ENCODE data around the gene PSD2.

Gene PSD2

GRCh38 chr5:139839918-139840317, 44.3 kb downstream of the PSD2 start:
- no peak overlapping the region for H3K4me3 ChIP-seq (ENCODE audit: low read length in 2 of 2)
- no peak overlapping the region for H3K9ac ChIP-seq (ENCODE audit: low read length in 2 of 2)
- H3K4me1 ChIP-seq (ENCODE audit: control insufficient read depth, insufficient read depth, low read length) = no peaks in the 10 kb centered on the region
- H3K27me3 ChIP-seq (ENCODE audit: control insufficient read depth in 1 of 2, insufficient read depth in 2 of 2, low read length in 2 of 2) = peaks cover 16 to 24% of the 10 kb centered on the region in 2 donors
- no peaks in the 10 kb centered on the region for H3K9me3 ChIP-seq (ENCODE audit: control insufficient read depth in 2 of 2, low read length in 2 of 2)
- H3K36me3 ChIP-seq (ENCODE audit: control insufficient read depth in 2 of 2, insufficient read depth in 2 of 2, low read length in 2 of 2) = no peaks in the 10 kb centered on the region
- H3K27ac ChIP-seq (ENCODE audit: low read length) = no peak overlapping the region

- no peak overlapping the region for H3K4me3 ChIP-seq (ENCODE audit: low read length in 2 of 2)
- H3K4me1 ChIP-seq (ENCODE audit: control insufficient read depth, insufficient read depth, low read length) = no peaks in the 10 kb centered on the region
- H3K9ac ChIP-seq (ENCODE audit: low read length in 2 of 2) = no peak overlapping the region
- H3K9me3 ChIP-seq (ENCODE audit: control insufficient read depth in 2 of 2, low read length in 2 of 2) = no peaks in the 10 kb centered on the region
- H3K36me3 ChIP-seq (ENCODE audit: control insufficient read depth in 2 of 2, insufficient read depth in 2 of 2, low read length in 2 of 2) = no peaks in the 10 kb centered on the region
- peaks cover 5 to 17% of the 10 kb centered on the region in 2 donors for H3K27me3 ChIP-seq (ENCODE audit: control insufficient read depth in 1 of 2, insufficient read depth in 2 of 2, low read length in 2 of 2)
- H3K27ac ChIP-seq (ENCODE audit: low read length) = no peak overlapping the region
Measured at GRCh38 chr5:139841549-139841948, 45.9 kb downstream of the PSD2 start.

- H3K9me3 ChIP-seq (ENCODE audit: control insufficient read depth in 2 of 2, low read length in 2 of 2) = no peaks in the 10 kb centered on the region
- no peak overlapping the region for H3K9ac ChIP-seq (ENCODE audit: low read length in 2 of 2)
- no peak overlapping the region for H3K4me3 ChIP-seq (ENCODE audit: low read length in 2 of 2)
- H3K4me1 ChIP-seq (ENCODE audit: control insufficient read depth, insufficient read depth, low read length) = no peaks in the 10 kb centered on the region
- H3K36me3 ChIP-seq (ENCODE audit: control insufficient read depth in 2 of 2, insufficient read depth in 2 of 2, low read length in 2 of 2) = no peaks in the 10 kb centered on the region
- H3K27ac ChIP-seq (ENCODE audit: low read length) = no peak overlapping the region
- H3K27me3 ChIP-seq (ENCODE audit: control insufficient read depth in 1 of 2, insufficient read depth in 2 of 2, low read length in 2 of 2) = peaks cover 5 to 14% of the 10 kb centered on the region in 2 donors
Measured at GRCh38 chr5:139842321-139842720, 46.7 kb downstream of the PSD2 start.

GRCh38 chr5:139843991-139844390, 48.4 kb downstream of the PSD2 start:
- Histone ChIP-seq H3K4me1 (ENCODE audit: control insufficient read depth, insufficient read depth, low read length) (no peaks in the 10 kb centered on the region), H3K27me3 (ENCODE audit: control insufficient read depth in 1 of 2, insufficient read depth in 2 of 2, low read length in 2 of 2) (peaks cover 5 to 14% of the 10 kb centered on the region in 2 donors), H3K4me3 (ENCODE audit: low read length in 2 of 2) (no peak overlapping the region), H3K36me3 (ENCODE audit: control insufficient read depth in 2 of 2, insufficient read depth in 2 of 2, low read length in 2 of 2) (no peaks in the 10 kb centered on the region), H3K9me3 (ENCODE audit: control insufficient read depth in 2 of 2, low read length in 2 of 2) (no peaks in the 10 kb centered on the region), H3K27ac (ENCODE audit: low read length) (no peak overlapping the region), H3K9ac (ENCODE audit: low read length in 2 of 2) (no peak overlapping the region)

DNA sequence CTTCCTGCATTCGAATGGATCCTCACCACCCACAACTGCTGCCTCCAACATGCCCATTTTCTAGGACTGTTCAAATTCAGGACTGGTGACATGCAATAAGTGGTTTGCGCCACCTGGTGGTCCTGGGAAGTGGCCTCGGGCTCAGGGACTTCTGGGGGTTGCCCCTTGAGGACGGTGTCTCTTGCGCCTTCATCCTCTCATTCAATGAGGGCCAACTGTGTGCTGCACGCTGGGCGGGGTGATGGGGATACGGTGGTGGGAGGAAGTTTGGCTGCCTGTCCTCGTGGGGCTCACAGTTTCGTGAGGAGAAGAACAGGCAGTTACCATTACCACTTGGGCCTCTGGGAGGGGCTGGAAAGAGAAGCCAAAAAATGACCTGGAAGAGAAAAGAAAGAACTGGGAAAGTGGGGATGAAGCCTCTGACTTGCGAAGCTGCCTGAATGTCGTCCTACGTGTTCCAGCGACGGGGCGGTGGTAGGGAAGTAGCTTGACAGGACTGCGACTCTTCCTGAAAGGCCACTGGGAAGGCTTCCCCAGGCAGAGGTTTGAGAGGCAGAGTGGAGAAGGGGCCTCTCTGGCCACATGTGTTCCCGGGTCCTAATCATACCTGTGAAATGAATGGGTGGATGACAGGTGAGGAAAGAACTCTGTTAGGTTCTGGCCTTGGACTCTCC, 49.0 kb downstream of the PSD2 start:
- Histone ChIP-seq H3K36me3 (ENCODE audit: control insufficient read depth in 2 of 2, insufficient read depth in 2 of 2, low read length in 2 of 2) (no peaks in the 10 kb centered on the region), H3K27ac (ENCODE audit: low read length) (no peak overlapping the region), H3K9me3 (ENCODE audit: control insufficient read depth in 2 of 2, low read length in 2 of 2) (no peaks in the 10 kb centered on the region), H3K4me3 (ENCODE audit: low read length in 2 of 2) (no peak overlapping the region), H3K4me1 (ENCODE audit: control insufficient read depth, insufficient read depth, low read length) (no peaks in the 10 kb centered on the region), H3K27me3 (ENCODE audit: control insufficient read depth in 1 of 2, insufficient read depth in 2 of 2, low read length in 2 of 2) (peaks cover 5 to 14% of the 10 kb centered on the region in 2 donors), H3K9ac (ENCODE audit: low read length in 2 of 2) (no peak overlapping the region)

DNA sequence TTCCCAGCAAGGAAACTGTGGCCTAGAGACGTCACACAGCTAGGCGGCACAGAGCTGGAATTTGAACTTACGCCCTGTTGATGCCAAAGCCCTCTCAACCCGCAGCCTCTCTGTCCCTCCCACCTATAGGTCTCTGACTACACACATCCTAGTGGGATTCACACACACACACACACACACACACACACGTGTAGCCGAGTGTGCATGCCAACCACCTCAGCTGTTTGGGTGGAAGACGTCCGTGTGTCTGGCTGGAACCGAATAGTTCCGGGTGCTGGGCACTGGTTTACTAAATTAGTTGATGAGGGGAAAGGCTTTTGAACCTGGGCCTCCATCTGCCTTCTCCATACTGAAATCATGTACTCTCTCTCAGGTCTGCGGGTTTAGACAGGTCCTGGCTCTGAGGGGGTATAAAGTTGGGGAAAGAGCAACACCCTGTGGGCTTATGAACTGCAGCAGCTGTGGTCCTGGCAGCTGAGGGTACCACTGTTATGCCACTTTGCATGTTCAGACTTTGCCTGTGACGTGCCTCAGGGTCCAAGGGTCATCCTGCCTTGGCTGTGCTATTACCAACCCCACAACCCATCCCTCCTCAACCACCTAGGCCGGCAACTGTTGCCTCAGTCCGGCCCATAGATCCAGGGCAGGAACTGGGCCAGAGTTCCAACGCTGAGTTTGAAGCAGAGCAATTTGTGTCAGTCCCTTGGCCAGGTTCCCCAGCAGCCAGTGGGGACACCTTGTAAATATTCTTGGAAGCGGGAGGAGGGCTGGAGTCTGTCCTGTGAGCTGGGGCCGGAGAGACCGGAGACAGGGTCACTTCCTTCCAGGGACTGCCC, 50.5 kb downstream of the PSD2 start:
- Histone ChIP-seq H3K4me1 (ENCODE audit: control insufficient read depth, insufficient read depth, low read length) (no peaks in the 10 kb centered on the region), H3K36me3 (ENCODE audit: control insufficient read depth in 2 of 2, insufficient read depth in 2 of 2, low read length in 2 of 2) (no peaks in the 10 kb centered on the region), H3K9me3 (ENCODE audit: control insufficient read depth in 2 of 2, low read length in 2 of 2) (no peaks in the 10 kb centered on the region), H3K27ac (ENCODE audit: low read length) (no peak overlapping the region), H3K4me3 (ENCODE audit: low read length in 2 of 2) (no peak overlapping the region), H3K9ac (ENCODE audit: low read length in 2 of 2) (no peak overlapping the region), H3K27me3 (ENCODE audit: control insufficient read depth in 1 of 2, insufficient read depth in 2 of 2, low read length in 2 of 2) (peaks cover 5 to 14% of the 10 kb centered on the region in 2 donors)

DNA sequence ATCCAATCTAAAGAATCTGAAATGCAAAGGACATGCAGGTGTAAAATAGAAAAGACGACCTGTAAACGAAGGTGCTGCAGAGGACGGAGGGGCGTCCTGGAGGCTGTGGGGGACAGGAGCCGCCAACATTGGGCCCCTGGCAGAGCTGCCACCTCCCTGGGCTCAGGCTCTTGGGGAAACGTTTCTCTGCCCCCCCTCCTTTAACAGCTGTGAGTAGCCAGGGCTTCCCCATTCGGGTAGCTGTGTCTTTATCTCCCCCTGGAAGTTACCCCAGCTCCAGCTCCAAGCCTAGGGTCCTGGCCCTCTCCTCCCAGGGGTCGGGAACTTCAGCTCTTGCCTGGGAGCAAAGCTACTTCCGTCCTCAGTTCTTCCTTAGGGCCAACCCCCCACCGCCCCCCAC, 51.5 kb downstream of the PSD2 start:
- no peak overlapping the region for H3K4me3 ChIP-seq (ENCODE audit: low read length in 2 of 2)
- no peak overlapping the region for H3K27ac ChIP-seq (ENCODE audit: low read length)
- peaks cover 0 to 3% of the 10 kb centered on the region in 2 donors for H3K36me3 ChIP-seq (ENCODE audit: control insufficient read depth in 2 of 2, insufficient read depth in 2 of 2, low read length in 2 of 2)
- H3K27me3 ChIP-seq (ENCODE audit: control insufficient read depth in 1 of 2, insufficient read depth in 2 of 2, low read length in 2 of 2) = peaks cover 5 to 14% of the 10 kb centered on the region in 2 donors
- no peak overlapping the region for H3K9ac ChIP-seq (ENCODE audit: low read length in 2 of 2)
- no peaks in the 10 kb centered on the region for H3K4me1 ChIP-seq (ENCODE audit: control insufficient read depth, insufficient read depth, low read length)
- no peaks in the 10 kb centered on the region for H3K9me3 ChIP-seq (ENCODE audit: control insufficient read depth in 2 of 2, low read length in 2 of 2)

DNA sequence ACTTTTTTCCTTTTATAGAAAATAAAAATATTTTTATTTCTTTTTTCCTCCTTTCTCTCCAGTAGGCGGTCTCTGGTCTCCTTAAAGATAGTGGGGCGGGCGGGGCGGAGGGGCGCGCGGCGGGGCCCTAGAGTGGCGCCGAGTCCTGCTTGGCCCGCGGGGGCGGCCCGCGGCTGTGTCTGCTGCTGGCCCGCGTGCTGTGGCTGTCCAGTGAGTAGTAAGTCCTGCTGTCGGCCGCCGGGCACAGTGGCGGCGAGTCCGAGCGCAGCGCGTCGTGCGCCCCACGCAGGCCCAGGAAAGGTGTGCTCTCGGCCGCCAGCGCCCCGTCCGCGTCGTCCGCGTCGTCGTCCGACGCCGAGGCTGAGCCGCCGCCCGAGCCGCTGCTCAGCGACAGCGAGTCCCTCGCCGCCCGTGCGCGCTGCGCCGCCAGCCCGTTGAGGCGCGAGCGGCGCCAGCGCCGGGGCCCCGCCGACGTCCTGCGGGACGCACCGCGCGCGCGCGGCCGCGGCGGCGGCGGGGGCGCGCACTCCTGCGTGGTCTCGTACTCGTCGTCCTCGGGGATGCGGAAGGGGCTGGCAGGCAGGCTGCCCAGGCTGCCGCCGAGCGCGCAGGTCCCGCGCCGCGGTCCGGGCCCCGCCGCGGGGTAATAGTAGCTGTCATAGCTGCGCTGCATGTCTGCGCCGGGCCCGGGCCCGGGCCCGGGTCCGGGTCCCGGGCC, 52.3 kb downstream of the PSD2 start:
- peak overlapping the region; percentile 46 to 72 for H3K4me3 ChIP-seq (ENCODE audit: low read length in 2 of 2)
- H3K9ac ChIP-seq (ENCODE audit: low read length in 2 of 2) = peak overlapping the region; percentile 51 to 70
- no peaks in the 10 kb centered on the region for H3K4me1 ChIP-seq (ENCODE audit: control insufficient read depth, insufficient read depth, low read length)
- no peak overlapping the region for H3K27ac ChIP-seq (ENCODE audit: low read length)
- H3K36me3 ChIP-seq (ENCODE audit: control insufficient read depth in 2 of 2, insufficient read depth in 2 of 2, low read length in 2 of 2) = peaks cover 0 to 5% of the 10 kb centered on the region in 2 donors
- H3K9me3 ChIP-seq (ENCODE audit: control insufficient read depth in 2 of 2, low read length in 2 of 2) = no peaks in the 10 kb centered on the region
- peaks cover 5 to 9% of the 10 kb centered on the region in 2 donors for H3K27me3 ChIP-seq (ENCODE audit: control insufficient read depth in 1 of 2, insufficient read depth in 2 of 2, low read length in 2 of 2)

- peak overlapping the region; percentile 51 to 70 for H3K9ac ChIP-seq (ENCODE audit: low read length in 2 of 2)
- no peak overlapping the region for H3K27ac ChIP-seq (ENCODE audit: low read length)
- H3K27me3 ChIP-seq (ENCODE audit: control insufficient read depth in 1 of 2, insufficient read depth in 2 of 2, low read length in 2 of 2) = peaks cover under 1 to 4% of the 10 kb centered on the region in 2 donors
- H3K9me3 ChIP-seq (ENCODE audit: control insufficient read depth in 2 of 2, low read length in 2 of 2) = no peaks in the 10 kb centered on the region
- peak overlapping the region; percentile 46 to 72 for H3K4me3 ChIP-seq (ENCODE audit: low read length in 2 of 2)
- H3K36me3 ChIP-seq (ENCODE audit: control insufficient read depth in 2 of 2, insufficient read depth in 2 of 2, low read length in 2 of 2) = peaks cover 0 to 5% of the 10 kb centered on the region in 2 donors
- no peaks in the 10 kb centered on the region for H3K4me1 ChIP-seq (ENCODE audit: control insufficient read depth, insufficient read depth, low read length)
Measured at GRCh38 chr5:139848508-139849100, 53.0 kb downstream of the PSD2 start.

- peak overlapping the region; percentile 6 for H3K27ac ChIP-seq (ENCODE audit: low read length)
- H3K4me3 ChIP-seq (ENCODE audit: low read length in 2 of 2) = no peak overlapping the region
- H3K27me3 ChIP-seq (ENCODE audit: control insufficient read depth in 1 of 2, insufficient read depth in 2 of 2, low read length in 2 of 2) = peaks cover 0 to 3% of the 10 kb centered on the region in 2 donors
- H3K9ac ChIP-seq (ENCODE audit: low read length in 2 of 2) = no peak overlapping the region
- H3K36me3 ChIP-seq (ENCODE audit: control insufficient read depth in 2 of 2, insufficient read depth in 2 of 2, low read length in 2 of 2) = peaks cover 0 to 5% of the 10 kb centered on the region in 2 donors
- H3K9me3 ChIP-seq (ENCODE audit: control insufficient read depth in 2 of 2, low read length in 2 of 2) = no peaks in the 10 kb centered on the region
- no peaks in the 10 kb centered on the region for H3K4me1 ChIP-seq (ENCODE audit: control insufficient read depth, insufficient read depth, low read length)
Measured at GRCh38 chr5:139849501-139849900, 53.9 kb downstream of the PSD2 start.

Measured in stomach smooth muscle (tissue), 2 donors.